IPS DF 6.9 (cell line): ENCODE results near the gene DNAAF8.

ENCODE experiments used
- DNase-seq: peaks from one replicate; pipeline ENCODE4 v3.0.0-alpha.2; 2013; ENCODE audit warnings: low read depth, low spot score
- H3K27ac ChIP-seq: one replicate; pipeline ENCODE4 v1.5.1; 2013; ENCODE audit warnings: low read length, control low read depth
- H3K27me3 ChIP-seq: 2 replicates; pipeline ENCODE4 v1.6.1; 2013; ENCODE audit warnings: mild to moderate bottlenecking, low read length; ENCODE audit not compliant: control insufficient read depth, insufficient read depth
- H3K36me3 ChIP-seq: 2 replicates; pipeline ENCODE4 v1.6.1; 2013; ENCODE audit warnings: low read length; ENCODE audit not compliant: control insufficient read depth, insufficient read depth
- H3K4me1 ChIP-seq: 2 replicates; pipeline ENCODE4 v1.6.1; 2013; ENCODE audit warnings: low read length; ENCODE audit not compliant: control insufficient read depth, insufficient read depth
- H3K4me3 ChIP-seq: 2 replicates; pipeline ENCODE4 v1.5.1; 2013; ENCODE audit warnings: mild to moderate bottlenecking, low read length
- H3K9me3 ChIP-seq: 2 replicates; pipeline ENCODE4 v1.6.1; 2013; ENCODE audit warnings: low read length, inconsistent platforms; ENCODE audit not compliant: control insufficient read depth, insufficient read depth
- WGBS: extraction: QIAGEN DNeasy Blood & Tissue Kit; methylation state at CpG from one replicate; pipeline ENCODE4 v1.1.7; 2013; ENCODE audit warnings: mixed read lengths, missing lambda C conversion rate; ENCODE audit not compliant: insufficient read length, insufficient coverage; 5-methylcytosine and 5-hydroxymethylcytosine counted together

The DNAAF8 gene

DNA sequence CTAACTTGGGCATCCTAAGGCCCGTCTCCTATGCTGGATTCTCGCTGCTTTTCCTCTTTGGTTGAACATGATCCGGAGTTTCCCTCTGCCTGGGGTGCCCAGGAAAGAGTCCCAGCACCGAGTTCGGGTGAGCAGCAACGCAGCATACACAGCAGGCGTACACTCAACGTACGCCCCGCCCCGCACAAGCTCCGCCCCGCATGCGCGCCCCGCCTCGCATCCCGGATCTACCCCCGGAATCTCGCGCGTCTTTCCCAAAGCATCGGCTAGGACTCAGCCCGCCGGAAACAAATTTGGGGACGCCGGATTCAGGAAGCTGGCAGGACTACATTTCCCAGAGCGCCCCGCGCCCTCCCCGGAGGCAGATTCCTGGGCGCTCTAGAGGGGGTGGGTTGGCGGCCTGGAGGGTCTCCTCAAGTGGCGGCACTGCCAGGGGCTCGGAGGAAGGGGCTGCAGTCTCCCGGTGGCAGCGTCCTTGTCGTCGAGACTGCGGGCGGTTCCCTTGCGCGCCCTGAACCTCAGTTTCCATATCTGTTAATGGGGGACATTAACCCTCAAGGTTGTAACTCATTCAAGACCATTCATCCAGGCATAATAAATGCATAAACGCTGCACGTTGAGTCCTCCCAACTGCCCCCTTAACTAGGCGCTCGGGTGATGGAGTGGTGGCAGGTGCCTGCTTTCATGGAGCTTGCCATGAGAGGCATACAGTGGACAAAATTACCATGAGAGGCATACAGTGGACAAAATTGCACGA is 34.4 kb downstream of the DNAAF8 start:
- Histone ChIP-seq H3K9me3 (no peaks in the 10 kb centered on the region), H3K4me3 (peak overlapping the region; percentile 53; the same call in 1 of the 2 replicates), H3K27me3 (no peaks in the 10 kb centered on the region), H3K36me3 (peaks cover under 1% of the 10 kb centered on the region; the same call in 1 of the 2 replicates), H3K27ac (no peak overlapping the region), H3K4me1 (no peaks in the 10 kb centered on the region)
- peak; percentile 85 for DNase-seq
- no CpG with 5 or more reads among the region's 48 CpGs for WGBS

DNA sequence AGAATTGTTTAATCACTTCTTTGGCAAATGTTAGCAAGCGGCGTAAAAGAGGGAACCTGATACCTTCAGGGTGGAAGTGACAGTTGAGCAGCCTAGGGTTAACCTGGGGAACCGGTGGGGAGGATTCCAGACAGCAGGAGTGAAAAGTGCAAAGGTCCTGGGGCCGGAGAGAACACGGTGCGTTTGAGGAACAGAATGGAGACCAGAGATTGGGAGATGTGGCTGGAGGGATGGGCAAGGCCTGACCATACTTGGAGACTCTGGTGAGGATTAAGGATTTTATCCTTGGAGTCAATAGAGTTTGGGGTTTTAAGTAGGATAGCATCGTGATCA is 34.9 kb downstream of the DNAAF8 start:
- Histone ChIP-seq H3K4me3 (peak overlapping the region; percentile 53; the same call in 1 of the 2 replicates), H3K27me3 (no peaks in the 10 kb centered on the region), H3K9me3 (no peaks in the 10 kb centered on the region), H3K27ac (no peak overlapping the region), H3K36me3 (no peaks in the 10 kb centered on the region), H3K4me1 (no peaks in the 10 kb centered on the region)
- WGBS = no CpG with 5 or more reads among the region's 7 CpGs
- no peak for DNase-seq

DNA sequence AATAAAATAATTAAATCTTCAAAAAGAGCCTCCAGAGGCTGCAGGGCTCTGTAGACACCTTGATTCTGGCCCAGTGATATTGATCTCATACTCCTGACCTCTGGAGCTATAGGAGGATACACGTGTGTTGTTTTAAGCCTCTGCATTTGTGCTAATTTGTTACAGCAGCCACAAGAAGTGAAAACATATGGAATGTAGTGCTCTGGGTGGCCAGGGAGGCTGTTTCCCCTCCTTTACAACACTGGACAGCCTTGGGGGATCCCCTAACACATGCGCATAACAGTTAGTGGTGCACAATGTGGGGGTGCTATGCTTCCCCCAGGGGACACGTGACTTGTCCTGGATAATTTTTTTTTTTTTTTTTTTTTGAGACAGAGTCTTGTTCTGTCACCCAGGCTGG is 37.3 kb downstream of the DNAAF8 start:
- H3K4me3 ChIP-seq = no peak overlapping the region
- no peak for DNase-seq
- no peaks in the 10 kb centered on the region for H3K4me1 ChIP-seq
- no peaks in the 10 kb centered on the region for H3K27me3 ChIP-seq
- H3K36me3 ChIP-seq = no peaks in the 10 kb centered on the region
- WGBS = no CpG with 5 or more reads among the region's 3 CpGs
- no peak overlapping the region for H3K27ac ChIP-seq
- H3K9me3 ChIP-seq = no peaks in the 10 kb centered on the region

DNA sequence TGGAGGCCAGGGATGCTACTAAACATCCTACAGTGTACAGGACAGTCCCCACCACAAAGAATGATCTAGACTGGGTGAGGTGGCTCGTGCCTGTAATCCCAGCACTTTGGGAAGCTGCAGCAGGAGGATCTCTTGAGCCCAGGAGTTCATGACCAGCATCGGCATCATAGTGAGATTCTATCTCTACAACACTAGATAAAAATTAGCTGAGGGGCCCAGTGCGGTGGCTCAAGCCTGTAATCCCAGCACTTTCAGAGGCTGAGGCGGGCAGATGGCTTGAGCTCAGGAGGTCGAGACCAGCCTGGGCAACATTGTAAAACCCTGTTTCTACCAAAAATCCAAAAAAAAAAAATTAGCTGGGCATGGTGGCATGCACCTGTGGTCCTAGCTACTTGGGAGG is 38.0 kb downstream of the DNAAF8 start:
- DNase-seq = no peak
- Histone ChIP-seq H3K36me3 (no peaks in the 10 kb centered on the region), H3K4me1 (no peaks in the 10 kb centered on the region)

DNA sequence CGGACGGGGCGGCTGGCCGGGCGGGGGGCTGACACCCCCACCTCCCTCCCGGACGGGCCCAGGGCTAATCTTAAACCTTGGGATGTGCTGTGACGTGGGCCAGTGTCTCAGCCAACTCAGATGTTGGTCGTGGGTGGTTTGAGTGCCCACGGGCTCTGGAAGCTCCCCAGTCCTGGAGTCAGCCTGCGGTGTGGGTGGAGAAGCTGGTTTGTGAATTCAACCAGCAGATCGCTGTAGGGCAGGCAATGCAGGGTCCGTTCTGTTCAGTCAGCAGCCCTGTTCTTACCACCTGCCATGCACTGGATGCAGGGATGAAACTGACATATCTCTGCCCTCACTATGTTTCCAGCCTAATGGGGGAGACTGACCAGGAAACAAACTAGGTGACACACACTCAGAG is 40.7 kb downstream of the DNAAF8 start:
- no CpG with 5 or more reads among the region's 13 CpGs for WGBS

More for the DNA sequence above, 38.0 kb downstream of the DNAAF8 start:
- Histone ChIP-seq H3K27me3 (no peaks in the 10 kb centered on the region), H3K9me3 (no peaks in the 10 kb centered on the region), H3K27ac (no peak overlapping the region), H3K4me3 (no peak overlapping the region)
- WGBS = no CpG with 5 or more reads among the region's 5 CpGs

DNA sequence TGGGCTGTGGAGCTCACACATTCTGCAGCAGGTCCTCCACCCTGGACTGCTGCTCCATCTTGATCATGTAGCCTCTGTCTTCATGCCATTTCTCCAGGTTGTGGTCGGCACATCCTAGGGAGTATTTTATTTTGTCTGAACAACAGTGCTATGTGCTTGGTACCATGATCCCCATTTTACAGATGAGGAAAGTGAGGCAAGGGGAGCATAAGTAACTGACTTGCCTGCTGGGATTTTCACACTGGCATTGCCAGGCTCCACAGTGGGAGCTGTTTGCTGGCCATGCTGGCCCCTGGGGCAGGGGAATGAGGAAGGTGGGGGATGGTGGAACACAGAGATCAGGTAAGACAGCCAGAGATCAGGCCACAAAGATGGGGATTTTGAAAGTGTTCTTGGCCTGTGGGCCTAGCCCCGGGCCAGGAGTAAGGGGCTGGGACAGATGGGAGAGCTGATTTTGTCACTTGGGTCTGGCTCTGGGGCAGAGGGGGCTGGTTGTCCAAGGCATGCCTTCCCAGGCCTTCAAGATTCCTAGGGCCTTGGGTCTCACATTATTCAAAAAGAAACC is 41.9 kb downstream of the DNAAF8 start:
- H3K4me3 ChIP-seq = no peak overlapping the region
- no CpG with 5 or more reads among the region's 2 CpGs for whole genome bisulfite sequencing
- DNase-seq = no peak

More for the DNA sequence above, 40.7 kb downstream of the DNAAF8 start:
- no peak for DNase-seq
- Histone ChIP-seq H3K27ac (no peak overlapping the region), H3K9me3 (no peaks in the 10 kb centered on the region), H3K4me1 (no peaks in the 10 kb centered on the region), H3K4me3 (no peak overlapping the region), H3K27me3 (no peaks in the 10 kb centered on the region), H3K36me3 (no peaks in the 10 kb centered on the region)

DNA sequence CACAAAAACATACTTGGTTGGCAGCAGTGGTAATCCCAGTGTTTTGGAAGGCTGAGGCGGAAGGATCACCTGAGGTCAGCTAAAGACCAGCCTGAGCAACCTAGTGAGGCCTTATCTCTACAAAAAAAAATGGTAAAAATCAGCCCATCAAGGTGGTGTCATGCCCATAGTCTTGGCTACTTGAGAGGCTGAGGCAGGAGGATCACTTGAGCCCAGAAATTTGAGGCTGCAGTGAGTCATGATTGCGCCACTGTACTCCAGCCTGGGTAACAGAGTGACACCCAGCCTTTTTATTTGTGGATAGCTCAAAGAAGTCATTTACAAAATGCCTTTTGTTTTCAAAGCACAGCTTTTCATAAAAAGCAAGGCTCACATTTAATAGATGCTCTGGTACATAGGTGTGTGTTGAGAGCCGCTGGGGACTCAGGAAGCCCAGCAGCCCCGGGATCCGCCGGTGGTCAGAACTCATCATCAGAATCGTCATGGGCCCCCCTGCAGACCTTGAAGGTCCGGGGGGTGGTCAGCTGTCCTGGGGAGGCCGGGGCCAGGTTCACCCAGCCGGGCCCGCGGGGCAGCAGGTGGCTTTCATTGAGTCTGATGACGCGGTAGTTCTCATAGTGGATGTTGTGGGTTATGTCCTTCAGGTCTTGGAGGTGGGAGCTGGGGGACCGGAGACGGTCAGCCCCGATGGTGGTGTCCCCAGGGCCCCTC is 43.2 kb downstream of the DNAAF8 start:
- no peak for DNase-seq
- H3K4me3 ChIP-seq = no peak overlapping the region
- WGBS = no CpG with 5 or more reads among the region's 17 CpGs
- H3K4me1 ChIP-seq = no peaks in the 10 kb centered on the region
- H3K36me3 ChIP-seq = no peaks in the 10 kb centered on the region
- H3K9me3 ChIP-seq = no peaks in the 10 kb centered on the region
- no peak overlapping the region for H3K27ac ChIP-seq
- H3K27me3 ChIP-seq = no peaks in the 10 kb centered on the region

More for the DNA sequence above, 41.9 kb downstream of the DNAAF8 start:
- no peaks in the 10 kb centered on the region for H3K9me3 ChIP-seq
- no peak overlapping the region for H3K27ac ChIP-seq
- H3K4me1 ChIP-seq = no peaks in the 10 kb centered on the region
- H3K36me3 ChIP-seq = no peaks in the 10 kb centered on the region
- H3K27me3 ChIP-seq = no peaks in the 10 kb centered on the region

DNA sequence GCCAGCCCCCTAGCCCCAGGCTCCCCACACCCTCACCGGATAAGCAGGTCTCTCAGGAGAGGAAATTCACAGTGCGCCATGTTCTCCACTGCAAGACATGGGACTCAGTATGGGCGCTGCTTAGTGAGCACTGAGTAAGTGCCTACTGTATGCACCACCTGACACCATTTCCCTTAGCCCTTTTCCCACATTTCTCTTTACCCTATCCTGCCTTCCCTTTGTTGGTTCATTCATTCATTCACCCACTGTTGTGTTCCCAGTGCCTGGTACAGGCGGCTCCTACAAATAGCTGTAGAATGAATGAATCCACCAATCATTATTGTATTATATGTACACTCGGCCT is 43.7 kb downstream of the DNAAF8 start:
- DNase-seq = no peak
- no peaks in the 10 kb centered on the region for H3K9me3 ChIP-seq
- no peak overlapping the region for H3K27ac ChIP-seq
- no CpG with 5 or more reads among the region's 5 CpGs for WGBS
- no peaks in the 10 kb centered on the region for H3K4me1 ChIP-seq
- H3K4me3 ChIP-seq = no peak overlapping the region
- no peaks in the 10 kb centered on the region for H3K36me3 ChIP-seq
- no peaks in the 10 kb centered on the region for H3K27me3 ChIP-seq

DNA sequence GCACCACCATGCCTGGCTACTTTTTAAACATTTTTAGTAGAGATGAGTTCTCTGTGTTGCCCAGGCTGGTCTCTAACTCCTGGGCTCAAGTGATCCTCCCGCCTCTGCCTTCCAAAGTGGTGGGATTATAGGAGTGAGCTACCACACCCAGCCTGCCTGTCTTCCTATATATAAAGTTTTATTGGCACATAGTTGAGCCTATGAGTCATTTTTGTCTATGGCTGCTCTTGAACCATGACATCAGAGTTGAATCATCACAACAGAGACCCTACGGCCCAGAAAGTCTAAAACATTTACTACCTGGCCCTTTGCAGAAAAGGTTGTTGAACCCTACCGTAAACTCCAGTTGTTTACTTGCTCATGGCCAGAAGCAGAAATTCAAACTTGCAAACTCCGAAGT is 45.9 kb downstream of the DNAAF8 start:
- no peaks in the 10 kb centered on the region for H3K36me3 ChIP-seq

DNA sequence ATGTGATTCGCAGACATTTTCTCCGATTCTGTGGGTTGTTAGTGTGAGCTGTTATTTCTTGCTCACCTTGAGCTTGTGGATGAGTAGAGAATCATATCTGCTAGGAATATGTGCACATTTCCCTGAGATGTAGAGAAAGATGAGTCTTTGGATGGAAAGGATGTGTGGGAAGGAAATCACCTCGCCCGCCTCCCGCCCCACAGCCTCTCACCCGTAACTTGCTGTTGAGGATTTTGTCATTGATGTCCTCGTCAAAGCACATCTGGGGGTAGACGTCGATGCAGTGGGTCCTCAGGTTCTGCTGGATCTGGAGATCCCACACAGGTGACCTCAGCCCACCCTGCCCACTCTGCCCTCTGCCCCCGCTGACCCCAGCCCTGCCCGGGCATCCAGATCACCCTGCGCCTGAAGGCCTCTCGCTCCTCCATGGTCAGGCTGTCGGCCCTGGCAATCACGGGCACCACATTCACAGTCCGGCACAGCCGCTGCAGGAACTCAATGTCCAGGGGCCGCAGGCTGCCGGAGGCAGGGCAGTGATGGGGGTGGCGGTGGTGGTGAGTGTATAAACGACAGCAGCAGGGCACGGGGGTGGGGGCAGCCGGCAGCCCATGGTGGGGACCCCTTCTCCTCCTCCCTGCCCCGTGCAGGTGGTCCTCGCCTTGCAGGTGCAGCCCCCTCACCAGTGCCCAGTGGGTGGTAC is 49.1 kb downstream of the DNAAF8 start:
- H3K27me3 ChIP-seq = no peaks in the 10 kb centered on the region
- no CpG with 5 or more reads among the region's 25 CpGs for WGBS
- H3K4me3 ChIP-seq = no peak overlapping the region

More for the DNA sequence above, 45.9 kb downstream of the DNAAF8 start:
- no CpG with 5 or more reads among the region's 4 CpGs for WGBS
- Histone ChIP-seq H3K27ac (no peak overlapping the region), H3K4me3 (no peak overlapping the region), H3K4me1 (no peaks in the 10 kb centered on the region), H3K9me3 (no peaks in the 10 kb centered on the region), H3K27me3 (no peaks in the 10 kb centered on the region)
- no peak for DNase-seq

More for the DNA sequence above, 49.1 kb downstream of the DNAAF8 start:
- no peaks in the 10 kb centered on the region for H3K4me1 ChIP-seq
- H3K36me3 ChIP-seq = no peaks in the 10 kb centered on the region
- no peaks in the 10 kb centered on the region for H3K9me3 ChIP-seq
- DNase-seq = no peak
- no peak overlapping the region for H3K27ac ChIP-seq
